GM20431 (cell line): ENCODE measurements around the gene ENAH.

ENCODE experiments used
- in situ Hi-C: fragments of 300-500 bp; cut with MseI, MboI; formaldehyde crosslinking; loops from one replicate; pipeline ENCODE4 v1.15.0; 2020; ENCODE audit warnings: low sequenced_read_pairs; ENCODE audit not compliant: unreplicated experiment

ENAH gene

DNA sequence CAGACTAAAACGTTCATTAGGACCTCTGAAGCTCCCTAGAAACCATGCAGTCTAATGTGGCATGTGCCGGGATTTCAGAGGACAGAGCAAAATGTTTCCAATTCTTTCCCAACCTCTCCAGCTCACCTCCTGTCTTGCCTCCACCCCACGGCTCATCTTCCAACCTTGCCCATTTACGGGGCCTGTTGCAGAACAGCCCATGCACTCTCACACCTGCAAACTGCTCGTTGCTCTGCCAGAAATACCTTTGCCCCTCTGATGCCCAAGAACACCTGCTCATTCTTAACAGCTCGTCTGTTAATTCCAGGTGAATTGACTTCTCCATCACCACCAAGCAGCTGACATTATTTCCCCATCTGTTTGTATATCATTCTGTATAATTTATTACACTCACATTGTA lies 171.2 kb downstream of the ENAH start:
- in situ Hi-C loops, result loop anchor here (25.0 kb wide), 1 partner anchor 281 kb away; no protein-coding TSS in a partner anchor

GRCh38 chr1:225480825-225481434 lies 172.0 kb downstream of the ENAH start:
- in situ Hi-C loops, result loop anchor here (25.0 kb wide), 1 partner anchor 281 kb away; no protein-coding TSS in a partner anchor

DNA sequence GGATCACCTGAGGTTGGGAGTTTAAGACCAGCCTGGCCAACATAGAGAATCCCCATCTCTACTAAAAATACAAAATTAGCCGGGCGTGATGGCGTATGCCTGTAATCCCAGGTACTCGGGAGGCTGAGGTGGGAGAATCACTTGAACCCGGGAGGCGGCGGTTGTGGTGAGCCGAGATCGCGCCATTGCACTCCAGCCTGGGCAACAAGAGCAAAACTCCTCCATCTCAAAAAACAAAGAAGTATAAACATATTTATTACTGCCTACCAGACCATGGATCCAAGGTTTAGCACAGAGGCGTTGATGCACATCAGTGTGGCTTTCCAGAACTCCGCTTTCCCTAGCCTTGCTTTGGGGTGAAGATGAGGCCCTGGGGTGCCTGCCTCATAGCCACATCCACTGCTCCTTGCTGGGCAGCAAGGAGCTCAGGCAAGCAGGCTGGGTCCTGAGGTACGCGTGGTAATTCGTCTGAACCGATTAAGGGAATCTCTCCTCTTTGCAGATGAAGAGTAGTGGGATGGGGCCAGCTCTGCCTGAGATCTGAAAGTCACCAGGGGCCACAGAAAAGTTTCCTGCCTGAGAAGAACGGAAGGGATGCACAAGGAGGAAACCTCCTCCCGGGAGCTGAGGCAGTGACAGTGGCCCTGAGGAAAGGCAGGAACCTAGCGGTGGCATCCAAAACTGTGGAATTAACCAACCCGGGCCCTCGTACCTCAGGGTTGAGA lies 172.8 kb downstream of the ENAH start:
- in situ Hi-C loops, result loop anchor here (10.0 to 25.0 kb wide), 2 partner anchors 282 to 495 kb away; no protein-coding TSS in a partner anchor

- in situ Hi-C loops, result loop anchor here (10.0 to 25.0 kb wide), 2 partner anchors 283 to 495 kb away; no protein-coding TSS in a partner anchor
Observed at GRCh38 chr1:225479341-225479740, 173.6 kb downstream of the ENAH start.

DNA sequence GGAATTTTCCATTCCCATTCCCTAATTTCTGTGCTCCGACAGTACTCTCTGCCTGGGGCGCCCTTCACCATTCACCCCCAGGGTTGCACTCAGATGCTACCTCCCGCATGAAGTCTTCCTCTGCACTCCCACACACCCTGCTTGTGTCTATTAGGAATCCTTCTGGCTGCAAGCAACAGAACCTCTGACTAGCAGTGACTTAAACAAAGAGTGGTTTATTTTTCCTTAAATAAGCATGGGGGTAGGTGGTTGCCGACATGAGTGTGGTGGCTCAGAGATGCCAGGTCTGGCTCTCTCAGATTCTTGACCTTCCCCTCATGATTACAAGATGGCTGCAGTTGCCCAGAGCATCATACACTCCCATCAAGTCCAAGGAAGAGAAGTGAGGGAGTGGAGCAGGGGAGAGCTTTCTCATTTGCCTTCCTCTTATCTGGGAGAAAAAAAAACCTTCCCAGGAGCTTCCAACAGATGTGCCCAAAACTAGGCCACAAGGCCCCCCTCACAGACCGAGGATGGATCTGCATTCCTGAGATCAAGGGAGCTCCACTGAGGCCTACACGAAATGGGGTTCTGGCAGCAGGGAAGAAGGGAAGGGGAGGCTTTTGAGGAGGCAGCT lies 175.5 kb downstream of the ENAH start:
- in situ Hi-C loops, result loop anchor here (10.0 to 25.0 kb wide), 2 partner anchors 285 to 497 kb away; no protein-coding TSS in a partner anchor

DNA sequence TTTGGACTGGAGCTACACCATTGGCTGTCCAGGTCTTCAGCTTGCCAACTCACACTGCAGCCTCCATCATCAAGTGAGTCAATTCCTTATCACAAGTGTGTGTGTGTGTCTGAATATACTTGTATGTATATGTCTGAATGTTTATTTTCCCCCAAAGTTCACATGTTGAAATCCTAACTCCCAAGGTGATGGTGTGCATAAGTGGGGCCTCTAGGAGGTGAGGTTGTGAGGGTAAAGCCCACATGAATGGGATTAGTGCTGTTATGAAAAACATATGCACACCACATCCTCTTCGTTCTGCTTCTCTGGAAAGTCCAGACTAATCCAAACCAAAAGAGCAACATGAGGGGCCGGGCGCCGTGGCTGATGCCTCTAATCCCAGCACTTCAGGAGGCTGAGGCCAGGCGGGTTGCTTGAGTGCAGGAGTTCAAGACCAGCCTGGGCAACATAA lies 176.4 kb downstream of the ENAH start:
- in situ Hi-C loops, result loop anchor here (10.0 to 25.0 kb wide), 2 partner anchors 286 to 498 kb away; no protein-coding TSS in a partner anchor

- in situ Hi-C loops, result loop anchor here (10.0 to 25.0 kb wide), 2 partner anchors 286 to 499 kb away; no protein-coding TSS in a partner anchor
Observed at GRCh38 chr1:225476100-225476511, 176.8 kb downstream of the ENAH start.

- in situ Hi-C loops, result loop anchor here (10.0 to 25.0 kb wide), 2 partner anchors 287 to 500 kb away; no protein-coding TSS in a partner anchor
Observed at GRCh38 chr1:225474986-225475820, 177.7 kb downstream of the ENAH start.

DNA sequence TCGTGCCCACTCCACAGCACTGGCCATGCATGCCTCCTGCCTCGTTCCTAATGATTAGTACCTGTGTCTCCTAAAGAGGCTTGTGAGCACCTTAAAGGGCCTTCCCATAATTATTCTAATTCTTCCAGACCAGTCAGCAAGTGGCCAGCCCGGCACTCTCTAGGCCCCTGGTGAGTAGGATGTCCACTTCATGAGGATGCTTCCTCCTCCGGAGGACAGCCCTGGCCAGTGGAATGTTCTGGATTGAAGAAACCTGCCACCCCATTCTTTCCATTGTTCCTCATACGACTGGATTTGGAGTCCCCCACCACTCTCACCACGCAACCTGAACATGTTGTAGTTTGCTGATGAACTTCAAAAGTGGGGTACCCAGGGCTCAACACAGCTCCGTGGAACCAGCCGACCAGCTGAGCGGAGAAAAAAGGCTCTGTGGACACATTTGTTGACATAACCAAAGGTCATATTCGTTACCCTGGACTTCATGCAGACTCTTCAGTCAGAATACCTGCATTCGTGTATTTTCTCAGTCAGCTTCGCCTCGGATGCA lies 178.4 kb downstream of the ENAH start:
- in situ Hi-C loops, result loop anchor here (10.0 kb wide), 1 partner anchor 500 kb away; no protein-coding TSS in a partner anchor

GRCh38 chr1:225473676-225474438 lies 179.1 kb downstream of the ENAH start:
- in situ Hi-C loops, result loop anchor here (10.0 kb wide), 1 partner anchor 501 kb away; no protein-coding TSS in a partner anchor

GRCh38 chr1:225473266-225473665 lies 179.7 kb downstream of the ENAH start:
- in situ Hi-C loops, result loop anchor here (10.0 kb wide), 1 partner anchor 502 kb away; no protein-coding TSS in a partner anchor

DNA sequence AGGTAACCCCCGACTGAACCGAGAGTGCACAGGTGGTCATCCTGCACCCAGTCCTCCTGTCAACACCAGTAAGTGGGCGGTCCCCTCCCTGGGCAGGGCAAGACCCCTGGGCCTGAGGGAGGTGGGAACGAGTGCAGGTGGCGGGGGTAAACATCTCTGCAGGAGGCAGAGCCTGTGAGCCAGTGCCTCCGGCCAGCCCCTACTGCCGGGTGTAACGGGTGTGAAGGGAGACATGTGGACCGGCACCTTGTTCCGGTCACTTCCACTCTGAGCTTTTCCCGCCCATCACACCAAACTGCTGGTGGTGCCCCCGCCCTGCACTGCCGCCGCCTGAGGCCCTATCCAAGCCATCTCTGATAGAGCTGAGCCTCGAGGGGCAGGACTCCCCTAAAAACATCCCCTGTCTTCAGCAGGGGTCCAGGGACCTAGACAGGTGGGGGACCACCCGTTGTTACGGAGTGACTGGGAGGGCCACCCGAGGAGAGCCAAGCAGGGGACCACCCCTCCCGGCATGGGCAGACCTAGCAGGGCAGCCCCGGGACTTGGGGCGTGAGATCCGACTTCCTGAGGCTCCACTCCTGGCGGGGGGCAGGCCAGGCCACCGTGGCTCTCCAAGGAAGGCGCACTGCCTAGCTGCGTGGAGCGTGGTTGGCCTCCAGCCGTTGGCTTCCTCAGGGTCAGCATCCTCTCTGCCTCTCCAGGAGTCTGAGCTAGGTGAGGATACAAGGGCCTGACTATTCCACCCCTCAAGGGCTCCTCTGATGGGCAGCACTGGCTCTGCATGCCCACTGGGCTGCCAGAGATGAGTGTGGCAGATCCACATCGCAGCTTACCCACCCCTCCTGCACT lies 181.2 kb downstream of the ENAH start:
- in situ Hi-C loops, result loop anchor here (10.0 kb wide), 1 partner anchor 503 kb away; no protein-coding TSS in a partner anchor

DNA sequence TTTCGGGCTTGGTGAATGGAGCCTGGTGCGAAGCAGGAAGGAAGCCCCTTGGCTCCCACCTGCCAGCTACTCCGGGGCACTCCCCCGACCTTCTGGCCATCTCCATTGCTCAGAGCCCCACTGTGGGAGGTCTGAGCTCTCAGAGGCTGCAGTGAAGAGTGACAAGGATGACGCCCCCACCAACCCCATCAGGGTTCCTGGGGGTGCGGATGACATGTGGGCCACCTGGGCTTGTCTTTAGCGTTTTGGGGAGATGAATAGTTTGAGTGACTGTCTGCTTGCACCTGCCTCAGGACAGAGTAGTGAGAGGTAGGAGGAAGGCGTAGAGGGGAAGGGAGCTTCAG lies 181.8 kb downstream of the ENAH start:
- in situ Hi-C loops, result loop anchor here (10.0 kb wide), 1 partner anchor 504 kb away; no protein-coding TSS in a partner anchor

DNA sequence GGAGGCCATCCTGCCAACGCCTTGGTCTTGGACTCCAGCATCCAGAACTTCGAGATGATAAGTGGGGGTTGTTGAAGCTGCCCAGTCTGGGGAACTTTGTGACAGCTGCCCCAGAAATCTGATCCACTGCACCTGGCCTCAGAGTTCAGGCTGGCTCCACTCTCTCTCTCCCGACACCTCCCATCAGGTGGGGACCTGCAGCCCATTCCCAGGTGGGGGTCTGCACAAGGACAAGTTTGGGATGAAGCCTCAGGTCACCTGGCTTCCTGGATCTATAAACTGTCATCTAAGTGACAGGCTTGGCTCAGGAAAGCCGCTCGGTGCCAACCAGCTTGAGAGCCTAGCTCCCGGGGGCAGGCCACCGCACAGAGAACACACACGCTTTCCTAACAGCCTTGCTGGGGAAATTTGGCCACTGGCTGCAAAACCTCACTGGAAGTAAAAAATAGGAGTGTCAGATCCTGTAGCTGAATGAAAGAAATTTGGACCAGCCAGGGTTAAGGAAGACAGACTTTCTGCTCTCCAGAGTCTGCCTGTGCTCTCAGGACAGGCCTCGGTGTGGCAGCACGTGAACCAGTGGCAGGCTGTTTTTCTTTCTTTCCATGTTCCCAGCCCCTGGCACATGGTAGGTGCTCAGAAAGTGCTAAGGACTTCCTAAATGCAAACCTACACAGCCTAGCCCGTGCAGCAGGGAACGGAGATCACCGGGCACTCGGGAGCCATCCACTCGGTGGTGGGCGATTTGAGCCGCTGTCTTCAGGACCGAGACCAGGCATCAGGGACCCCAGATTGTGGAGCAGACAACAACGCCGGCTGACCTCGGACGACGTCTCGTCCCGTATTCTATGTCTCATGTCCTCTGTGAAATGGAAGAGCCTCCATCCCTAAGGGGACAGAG lies 182.5 kb downstream of the ENAH start:
- in situ Hi-C loops, result loop anchor here (10.0 kb wide), 1 partner anchor 504 kb away; no protein-coding TSS in a partner anchor

GRCh38 chr1:225469051-225469450 lies 183.9 kb downstream of the ENAH start:
- in situ Hi-C loops, result no loop called here

DNA sequence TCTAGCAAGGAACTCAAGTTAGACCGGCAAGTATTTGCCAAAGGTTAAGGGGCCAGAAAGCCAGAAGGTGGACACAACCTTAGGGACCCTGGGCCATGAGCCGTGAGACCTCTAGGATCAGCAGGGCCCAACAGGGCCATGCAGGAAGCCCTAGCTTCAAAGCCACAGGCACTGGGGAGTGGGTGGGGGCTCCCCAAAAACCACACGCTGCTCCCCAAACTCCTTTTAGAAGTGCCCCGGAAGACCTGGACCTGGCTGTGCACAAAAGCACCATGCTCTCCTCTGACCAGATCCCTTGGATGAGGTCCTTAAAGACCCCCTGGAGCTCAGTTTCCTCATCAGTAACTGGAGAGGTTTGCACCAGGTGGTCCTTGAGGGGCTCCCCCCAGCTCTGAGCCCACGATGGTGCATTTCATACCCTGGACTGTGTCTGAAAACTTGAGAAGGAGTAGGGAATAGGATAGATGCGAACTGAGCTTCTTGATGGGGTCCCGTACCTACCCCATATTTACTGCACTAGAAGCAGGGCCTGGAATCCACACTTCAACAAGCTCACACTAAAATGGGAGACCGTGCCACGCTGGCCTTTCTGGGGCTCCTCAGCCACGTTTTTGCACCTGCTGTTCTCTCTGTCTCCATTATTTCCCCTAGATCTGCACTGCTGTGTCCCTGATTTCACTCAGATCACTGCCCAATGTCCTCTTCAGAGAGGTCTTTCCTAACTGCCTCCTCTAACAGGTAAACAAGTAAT lies 184.5 kb downstream of the ENAH start:
- in situ Hi-C loops, result no loop called here
